Kasumi-1 (cell line): Measurements from ENCODE around the gene POLDIP2.
"Not testable (repeated sequence)": the region's sequence is repeated elsewhere in the genome, so short reads cannot be mapped to it uniquely, and the experiment has no call there.

ENCODE experiments used
- DNase-seq, 2 experiments: peaks; one replicate each; lab custom pipeline; 2025; lab: John Stamatoyannopoulos, UW

POLDIP2 gene

DNA sequence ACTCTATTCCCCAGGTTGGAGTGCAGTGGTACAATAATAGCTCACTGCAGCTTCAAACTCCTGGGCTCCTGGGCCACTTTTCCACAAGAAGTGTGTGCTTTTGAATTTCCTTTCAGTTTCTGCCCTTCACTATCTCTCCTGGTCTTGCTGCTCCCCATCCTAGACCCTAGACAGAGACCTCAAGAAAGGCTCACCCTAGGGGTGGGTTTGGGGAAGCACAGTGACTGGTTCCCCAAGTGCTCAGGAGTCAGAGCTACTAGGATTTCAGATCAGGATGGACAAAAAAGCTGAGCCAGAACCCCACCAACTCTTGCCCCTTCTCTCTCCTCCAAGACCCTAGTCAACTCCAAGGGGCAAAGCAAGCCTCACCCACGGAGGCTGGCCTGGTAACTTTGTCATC is 9.3 kb upstream of the POLDIP2 start:
- DNase-seq = peak in 1 of 2 experiments; percentile 16

GRCh38 chr17:28365487-28365886 is 8.2 kb upstream of the POLDIP2 start:
- DNase-seq = no peak

- no peak for DNase-seq
Observed at GRCh38 chr17:28364665-28365363, 7.5 kb upstream of the POLDIP2 start, which contains the start of gene SEBOX. SEBOX (minus strand) TSS chr17:28365199; CDS start chr17:28365151, 48 bp downstream.

- no peak for DNase-seq
Observed at GRCh38 chr17:28363776-28364650, 6.7 kb upstream of the POLDIP2 start.

DNA sequence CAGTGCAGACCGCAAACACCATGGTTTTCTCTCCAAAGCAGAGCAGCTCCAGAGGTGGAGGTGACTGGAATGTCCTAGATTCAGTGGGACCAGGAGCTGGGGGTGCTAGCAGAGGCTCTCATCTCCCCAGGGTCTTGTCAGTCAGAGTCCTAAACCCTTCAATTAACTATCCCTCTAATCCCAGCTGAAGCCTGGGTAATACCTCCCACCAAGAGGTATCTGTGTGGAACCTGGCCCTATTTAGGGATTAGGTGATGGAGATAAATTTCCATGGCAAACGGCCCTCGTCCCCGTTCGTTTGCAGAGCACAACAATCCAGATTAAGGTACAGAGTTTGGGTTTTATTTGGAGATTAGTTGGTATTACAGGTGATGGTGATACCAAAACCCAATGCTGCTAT is 5.9 kb upstream of the POLDIP2 start:
- no peak for DNase-seq

DNA sequence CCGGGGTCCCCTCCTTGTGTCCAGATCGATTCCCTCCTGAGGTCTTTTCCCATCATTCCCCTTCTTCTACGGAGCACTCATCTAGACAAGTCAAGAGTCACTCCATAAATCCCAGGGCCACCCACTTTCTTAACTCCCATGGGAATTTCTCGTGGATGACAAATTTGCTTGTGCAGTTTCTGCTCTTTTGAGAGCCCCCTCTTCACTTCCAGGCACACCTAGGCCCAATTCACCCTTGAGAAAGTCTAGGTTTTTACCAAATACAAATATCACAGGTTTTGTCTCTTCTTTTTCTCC is 522 bp upstream of the POLDIP2 start:
- no peak for DNase-seq

DNA sequence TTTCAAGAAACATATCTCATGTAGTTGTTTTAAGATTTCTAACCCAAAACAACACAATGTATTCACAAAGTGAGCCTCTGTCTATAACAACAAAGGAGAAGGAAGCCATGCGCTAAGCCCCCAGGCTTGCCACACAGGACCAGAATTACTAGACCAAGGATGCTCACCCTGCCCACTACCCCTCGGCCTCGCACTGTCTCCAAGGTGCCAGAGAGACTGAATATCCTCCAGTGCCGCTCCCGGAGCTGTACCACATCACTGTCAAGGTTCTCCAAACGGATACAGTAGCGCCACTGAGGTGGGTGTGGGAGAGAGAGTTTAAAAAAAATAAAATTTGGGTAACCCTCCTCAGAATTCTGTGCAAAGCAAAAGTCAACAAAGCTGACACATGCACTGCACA is 7.1 kb downstream of the POLDIP2 start:
- no peak for DNase-seq

DNA sequence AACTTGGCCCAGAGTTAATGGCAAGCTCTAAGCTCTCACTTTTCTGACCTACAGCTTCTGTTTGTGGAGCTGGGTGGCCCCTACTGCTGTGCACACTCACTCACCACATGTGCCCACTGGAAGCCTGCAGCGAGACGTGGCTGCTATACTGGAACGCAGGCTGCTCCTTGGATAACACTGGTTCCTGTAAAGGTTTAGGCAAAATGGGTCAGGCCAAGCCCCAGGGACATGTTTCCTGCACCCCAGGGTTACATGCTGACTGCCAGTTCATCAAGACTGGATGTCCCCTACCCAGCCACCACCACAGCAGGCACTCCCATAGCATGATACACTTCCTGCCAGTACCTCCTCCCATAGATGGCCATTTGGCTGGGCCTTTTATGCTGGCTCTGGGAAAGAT is 8.3 kb downstream of the POLDIP2 start:
- no peak for DNase-seq

DNA sequence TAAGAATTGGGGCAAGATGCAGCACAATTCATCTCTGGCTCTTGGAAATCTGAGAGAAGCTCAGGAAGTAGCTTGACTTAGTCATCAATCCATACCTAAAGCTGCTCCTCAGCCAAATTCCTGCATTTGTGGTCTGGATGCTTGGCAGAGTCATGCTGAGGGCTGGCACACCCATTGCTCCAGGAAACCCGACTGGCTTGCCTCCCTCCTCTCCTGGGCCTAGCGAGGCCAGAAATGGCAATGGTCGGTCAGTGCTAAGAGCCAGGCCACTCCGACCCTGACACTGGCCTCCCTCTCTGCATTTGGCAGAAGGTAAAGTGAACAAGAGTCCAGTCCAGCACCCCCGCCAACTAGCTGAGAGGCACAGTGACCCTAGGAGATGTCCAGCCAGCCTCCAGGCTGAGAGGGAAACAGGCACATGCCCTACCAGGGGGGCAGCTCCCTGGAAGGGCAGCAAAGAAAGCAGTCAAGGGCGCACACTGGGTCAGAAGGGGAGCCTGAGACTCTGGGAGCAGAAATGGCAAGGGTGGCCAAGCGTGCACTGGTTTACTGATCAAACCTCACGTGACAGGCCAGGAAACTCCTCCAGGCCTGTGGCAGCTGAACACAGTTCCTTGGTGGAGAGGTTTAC is 10.0 kb downstream of the POLDIP2 start:
- no peak for DNase-seq

DNA sequence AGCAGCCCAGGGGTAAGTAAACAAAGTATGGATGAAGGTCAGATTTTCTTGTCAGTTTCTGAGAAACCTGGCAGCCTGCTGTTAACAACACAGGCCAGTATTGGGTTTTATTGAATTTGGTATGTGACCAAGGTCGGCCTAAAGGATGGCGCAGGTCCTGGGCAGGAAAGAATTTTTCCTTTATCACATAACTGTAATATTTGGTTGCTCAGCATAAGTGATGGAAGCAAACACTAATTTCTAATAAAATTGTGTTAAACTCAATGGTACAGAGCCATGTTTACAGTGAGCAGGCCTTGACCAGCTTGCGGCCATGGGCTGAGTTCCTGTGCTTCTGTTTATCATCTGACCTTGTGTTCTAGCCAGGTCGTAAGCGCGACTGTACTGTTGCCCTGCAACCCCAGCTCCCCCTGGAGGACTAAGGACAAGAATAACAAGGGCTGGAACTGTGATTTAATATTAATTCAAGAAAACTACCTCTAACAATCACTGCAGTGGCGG is 10.5 kb downstream of the POLDIP2 start:
- DNase-seq = peak in 1 of 2 experiments; percentile 13

- no peak for DNase-seq
Observed at GRCh38 chr17:28346199-28346580, 11.1 kb downstream of the POLDIP2 start.

GRCh38 chr17:28345419-28346198 is 11.7 kb downstream of the POLDIP2 start:
- no peak for DNase-seq

DNA sequence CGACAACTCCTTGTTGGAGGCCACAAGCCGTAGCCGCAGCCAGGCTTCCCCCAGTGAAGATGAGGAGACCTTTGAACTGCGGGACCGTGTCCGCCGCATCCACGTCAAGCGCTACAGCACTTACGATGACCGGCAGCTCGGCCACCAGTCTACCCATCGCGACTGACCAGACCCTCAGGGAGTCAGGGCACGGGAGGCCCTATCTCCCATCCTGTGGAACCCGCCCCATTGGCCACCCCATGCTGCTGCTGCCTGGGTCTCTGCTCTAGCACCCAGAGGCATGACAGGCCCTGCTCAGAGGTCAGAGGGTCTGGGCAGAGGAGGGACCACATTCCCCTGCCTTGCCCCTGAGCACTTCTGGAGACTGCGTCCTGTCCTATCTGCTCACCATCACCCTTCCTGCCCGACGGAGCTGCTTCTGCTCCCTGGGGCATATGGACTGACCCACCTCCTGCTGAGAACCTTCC is 12.9 kb downstream of the POLDIP2 start:
- no peak for DNase-seq

DNA sequence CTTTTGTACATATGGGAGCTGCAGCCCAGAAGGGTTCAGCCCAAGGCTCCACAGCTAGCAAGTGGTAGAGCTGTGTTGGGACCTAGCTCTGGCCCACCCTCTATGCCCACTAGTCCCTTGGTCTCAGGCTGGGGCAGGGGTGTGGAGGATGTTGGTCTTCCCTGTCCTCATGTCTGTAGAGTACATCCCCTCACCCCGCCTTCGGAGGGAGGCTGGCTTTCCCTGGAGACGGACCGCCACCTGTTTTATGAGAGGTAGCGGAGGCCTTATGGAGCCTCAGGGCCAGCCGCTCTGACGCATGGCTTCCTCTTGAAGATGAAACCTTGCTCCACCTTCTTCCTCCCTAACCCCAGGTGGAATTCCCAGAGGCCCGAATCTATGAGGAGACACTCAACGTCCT is 13.3 kb downstream of the POLDIP2 start:
- no peak for DNase-seq

DNA sequence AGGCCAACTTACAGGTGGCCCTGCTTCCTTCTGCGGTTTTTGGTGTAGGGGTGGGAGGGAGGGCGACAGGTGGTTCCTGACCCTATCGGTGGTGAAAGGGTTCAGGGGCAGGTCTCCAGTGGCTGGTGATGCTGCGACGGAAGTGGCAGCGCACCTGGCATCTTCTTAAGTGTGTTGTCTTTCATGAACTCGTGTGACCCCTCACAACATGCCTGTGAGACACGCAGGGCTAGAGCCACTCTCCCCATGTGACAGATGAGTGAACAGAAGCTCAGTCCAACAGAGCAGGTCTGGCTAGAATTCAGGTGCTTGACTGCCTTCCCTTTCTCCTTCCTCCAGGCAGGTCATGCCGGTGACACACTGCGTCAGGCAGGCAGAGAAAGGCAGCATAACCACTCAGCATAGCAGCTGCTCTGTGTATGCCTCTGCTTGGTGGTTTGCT is 13.8 kb downstream of the POLDIP2 start:
- no peak for DNase-seq

DNA sequence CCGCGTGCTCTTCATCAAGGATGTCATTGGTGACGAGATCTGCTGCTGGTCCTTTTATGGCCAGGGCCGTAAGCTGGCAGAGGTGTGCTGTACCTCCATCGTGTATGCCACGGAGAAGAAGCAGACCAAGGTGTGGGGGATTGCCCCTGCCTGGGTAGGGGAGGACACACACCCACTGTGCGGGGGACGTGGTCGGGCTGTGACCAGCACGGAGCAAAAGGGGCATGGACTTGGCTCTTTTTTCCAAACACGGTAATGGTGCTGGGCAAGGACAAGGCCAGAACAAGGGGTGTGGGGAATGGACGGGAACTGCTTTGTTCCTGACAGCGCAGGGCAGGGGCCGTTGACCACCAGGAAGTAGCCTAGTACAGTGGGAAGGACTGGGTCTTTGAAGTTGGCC is 15.0 kb downstream of the POLDIP2 start:
- DNase-seq = no peak

- DNase-seq = no peak
Observed at GRCh38 chr17:28341516-28341915, 15.8 kb downstream of the POLDIP2 start.

- no peak for DNase-seq
Observed at GRCh38 chr17:28340374-28340773, 17.0 kb downstream of the POLDIP2 start.

GRCh38 chr17:28339431-28339830 is 17.9 kb downstream of the POLDIP2 start:
- DNase-seq = no peak

GRCh38 chr17:28338769-28339212 is 18.5 kb downstream of the POLDIP2 start:
- not testable (repeated sequence) for DNase-seq

- DNase-seq = no peak
Observed at GRCh38 chr17:28338056-28338768, 19.1 kb downstream of the POLDIP2 start.
